C4-2B (cell line): ENCODE measurements around the gene FAM110A.
"Not testable (repeated sequence)": the region's sequence is repeated elsewhere in the genome, so short reads cannot be mapped to it uniquely, and the experiment has no call there.

Experiments used
- H3K27ac ChIP-seq: fragments of 450-650 bp; 2 replicates; pipeline ENCODE4 v1.5.1; 2017
- CTCF ChIP-seq: fragments of 450-650 bp; conservative IDR thresholded peaks from 2 replicates; pipeline ENCODE4 v1.5.1; 2017; ENCODE audit warnings: mild to moderate bottlenecking
- ZFX ChIP-seq: fragments of 450-650 bp; IDR thresholded peaks from 2 replicates; pipeline ENCODE4 v1.6.1; 2017

FAM110A gene

GRCh38 chr20:805713-806112 lies 27.8 kb upstream of the FAM110A start:
- no peak overlapping the region for H3K27ac ChIP-seq
- TF ChIP-seq CTCF (no peak), ZFX (no peak)

GRCh38 chr20:811776-812434 lies 21.6 kb upstream of the FAM110A start:
- not testable (repeated sequence) for H3K27ac ChIP-seq

GRCh38 chr20:812435-812814 lies 21.1 kb upstream of the FAM110A start:
- H3K27ac ChIP-seq, result not testable (repeated sequence)

GRCh38 chr20:813390-813789 lies 20.1 kb upstream of the FAM110A start:
- no peak for TF ChIP-seq CTCF
- TF ChIP-seq ZFX, result no peak
- H3K27ac ChIP-seq, result no peak overlapping the region

GRCh38 chr20:815226-815625 lies 18.3 kb upstream of the FAM110A start:
- TF ChIP-seq ZFX (no peak), CTCF (no peak)
- H3K27ac ChIP-seq, result no peak overlapping the region

- H3K27ac ChIP-seq, result no peak overlapping the region
- TF ChIP-seq ZFX, result no peak
- peak; percentile 93 for TF ChIP-seq CTCF
Observed at GRCh38 chr20:815914-816606, 17.5 kb upstream of the FAM110A start.

- H3K27ac ChIP-seq, result no peak overlapping the region
- TF ChIP-seq ZFX, result no peak
- TF ChIP-seq CTCF, result no peak
Observed at GRCh38 chr20:818001-818664, 15.4 kb upstream of the FAM110A start.

GRCh38 chr20:819680-820322 lies 13.7 kb upstream of the FAM110A start:
- H3K27ac ChIP-seq, result no peak overlapping the region
- TF ChIP-seq ZFX (no peak), CTCF (no peak)
